Gastrocnemius medialis (tissue), 4 donors: Measurements from ENCODE around the gene SAMD4A. TPM values are rescaled to one million over a fixed set of nuclear protein-coding genes. Genes with fewer than 3 reads are reported as not detected.
A peak's percentile ranks its signal among the peaks of the same experiment; 100 is the strongest.

Experiments
- ATAC-seq, 2 donors: fragments of 150-250 bp; one replicate each; pipeline ENCODE4 v1.9.1; 2016
- DNase-seq, 2 donors: peaks; one replicate each; pipeline ENCODE4 v3.0.0-alpha.2; 2019
- H3K27ac ChIP-seq, 4 donors: fragments of 200-600 bp; sonication (generic); 1 replicate in 1 of 4; 2 replicates in 3 of 4; pipeline ENCODE4 v1.5.1; 2016 to 2018; ENCODE audit warnings: mild to moderate bottlenecking in 2 of 4, moderate library complexity in 1 of 4
- H3K27me3 ChIP-seq, 3 donors: fragments of 200-600 bp; sonication (generic) in 2 of 3; 1 replicate in 1 of 3; 2 replicates in 2 of 3; pipeline versions ENCODE4 v1.5.1 to v1.6.0; 2016 to 2019; ENCODE audit warnings: mild to moderate bottlenecking in 1 of 3, moderate library complexity in 1 of 3
- H3K36me3 ChIP-seq, 2 donors: fragments of 200-600 bp; sonication (generic) in 1 of 2; one replicate each; pipeline ENCODE4 v1.5.1; 2017 to 2018
- H3K4me1 ChIP-seq, 2 donors: fragments of 200-600 bp; sonication (generic) in 1 of 2; one replicate each; pipeline ENCODE4 v1.5.1; 2016 to 2017; ENCODE audit warnings: mild to moderate bottlenecking in 2 of 2
- H3K4me3 ChIP-seq, 4 donors: fragments of 200-600 bp; sonication (generic) in 3 of 4; 1 replicate in 1 of 4; 2 replicates in 3 of 4; pipeline ENCODE4 v1.5.1; 2016 to 2019; ENCODE audit warnings: mild to moderate bottlenecking in 2 of 4
- H3K9me3 ChIP-seq, 3 donors: fragments of 200-600 bp; sonication (generic) in 2 of 3; 1 replicate in 1 of 3; 2 replicates in 2 of 3; pipeline ENCODE4 v1.5.1; 2016 to 2019
- POLR2A ChIP-seq, 2 donors: fragments of 450-650 bp; IDR thresholded peaks; one replicate each; pipeline ENCODE4 v1.6.1; 2017; ENCODE audit warnings: antibody characterized with exemption in 2 of 2, mild to moderate bottlenecking in 2 of 2, moderate library complexity in 2 of 2
- in situ Hi-C, 4 donors: fragments of 200-750 bp; cut with MboI; loops; one replicate each; pipeline versions ENCODE4 v1.15.0 to v1.8.0; 2017; ENCODE audit warnings: low sequenced_read_pairs in 4 of 4
- intact Hi-C: fragments of 100-400 bp; cut with DNase I; formaldehyde crosslinking; loops from one replicate; pipeline ENCODE4 v1.15.1; 2023; ENCODE audit warnings: low total_unique reads
- total RNA-seq, 4 donors: library from RNA; depleted of rRNA; stranded (reverse); fragments of >200 nt; gene quantifications; one replicate each; pipeline versions ENCODE4 v1.1.0 to v1.2.3, GENCODE V29; 2016
- TF ChIP-seq, protein P1 (sequence below), 5 experiments: fragments of 450-650 bp in 3 of 5; fragments of 200-600 bp in 2 of 5; sonication (generic) in 2 of 5; IDR thresholded peaks in 4 of 5; conservative IDR thresholded peaks in 1 of 5; 1 replicate in 4 of 5; 2 replicates in 1 of 5; pipeline ENCODE4 v1.5.1; 2016 to 2019; ENCODE audit warnings: antibody characterized with exemption in 5 of 5, mild to moderate bottlenecking in 3 of 5, moderate library complexity in 3 of 5

SAMD4A gene
- total RNA-seq, 4 donors from 2014 or later: 26.4 to 48.0 (median 42.2) TPM

- intact Hi-C loops (no loop called here), in situ Hi-C loops (no loop called here)
- Histone ChIP-seq H3K4me3 (peak overlapping the region in 2 of 4 donors; percentile 8 to 40), H3K4me1 (peaks cover 71 to 88% of the 10 kb centered on the region in 2 donors), H3K9me3 (no peaks in the 10 kb centered on the region), H3K36me3 (no peaks in the 10 kb centered on the region), H3K27me3 (no peaks in the 10 kb centered on the region), H3K27ac (peak overlapping the region; percentile 83 to 85 (median 84))
- TF ChIP-seq, protein P1, sequence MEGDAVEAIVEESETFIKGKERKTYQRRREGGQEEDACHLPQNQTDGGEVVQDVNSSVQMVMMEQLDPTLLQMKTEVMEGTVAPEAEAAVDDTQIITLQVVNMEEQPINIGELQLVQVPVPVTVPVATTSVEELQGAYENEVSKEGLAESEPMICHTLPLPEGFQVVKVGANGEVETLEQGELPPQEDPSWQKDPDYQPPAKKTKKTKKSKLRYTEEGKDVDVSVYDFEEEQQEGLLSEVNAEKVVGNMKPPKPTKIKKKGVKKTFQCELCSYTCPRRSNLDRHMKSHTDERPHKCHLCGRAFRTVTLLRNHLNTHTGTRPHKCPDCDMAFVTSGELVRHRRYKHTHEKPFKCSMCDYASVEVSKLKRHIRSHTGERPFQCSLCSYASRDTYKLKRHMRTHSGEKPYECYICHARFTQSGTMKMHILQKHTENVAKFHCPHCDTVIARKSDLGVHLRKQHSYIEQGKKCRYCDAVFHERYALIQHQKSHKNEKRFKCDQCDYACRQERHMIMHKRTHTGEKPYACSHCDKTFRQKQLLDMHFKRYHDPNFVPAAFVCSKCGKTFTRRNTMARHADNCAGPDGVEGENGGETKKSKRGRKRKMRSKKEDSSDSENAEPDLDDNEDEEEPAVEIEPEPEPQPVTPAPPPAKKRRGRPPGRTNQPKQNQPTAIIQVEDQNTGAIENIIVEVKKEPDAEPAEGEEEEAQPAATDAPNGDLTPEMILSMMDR (IDR thresholded peaks at IDR 0.05 in 4 of 5, conservative IDR thresholded peaks at IDR 0.05 in 1 of 5): no peak
- TF ChIP-seq POLR2A (IDR thresholded peaks at IDR 0.05): no peak
- DNase-seq: peak; percentile 80 to 82
- peak; percentile 63 to 68 for ATAC-seq
Observed at GRCh38 chr14:54650331-54650958, 83.5 kb downstream of the SAMD4A start.

DNA sequence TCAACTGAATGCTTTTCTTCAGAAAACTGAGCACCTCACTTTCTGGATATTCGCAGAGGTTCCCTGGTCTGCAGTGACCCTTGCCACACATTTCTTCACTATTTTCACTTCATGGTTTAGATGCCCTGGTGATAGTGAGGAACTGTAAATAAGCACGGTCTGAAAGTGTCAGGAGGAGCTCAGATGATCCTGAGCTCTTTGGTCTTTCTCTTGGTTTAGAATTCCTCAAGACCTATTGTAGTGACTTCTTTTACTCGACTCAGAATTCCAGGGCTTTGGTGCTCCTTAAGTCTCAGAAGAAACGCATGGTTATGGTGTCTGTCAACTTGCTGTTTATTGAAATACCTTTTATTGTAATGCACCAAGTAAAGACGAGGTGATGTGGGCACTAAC is 84.0 kb downstream of the SAMD4A start:
- no peaks in the 10 kb centered on the region for H3K27me3 ChIP-seq

GRCh38 chr14:54651649-54652048 is 84.7 kb downstream of the SAMD4A start:
- Histone ChIP-seq H3K4me3 (peak overlapping the region in 1 of 4 donors; percentile 34), H3K36me3 (no peaks in the 10 kb centered on the region), H3K27ac (peak overlapping the region; percentile 83 to 85 (median 84)), H3K9me3 (no peaks in the 10 kb centered on the region), H3K27me3 (no peaks in the 10 kb centered on the region), H3K4me1 (peaks cover 68 to 81% of the 10 kb centered on the region in 2 donors)
- in situ Hi-C loops (no loop called here), intact Hi-C loops (loop anchor here (1.0 to 2.0 kb wide), 3 partner anchors 23 to 121 kb away; no protein-coding TSS in a partner anchor)
- no peak for TF ChIP-seq POLR2A (IDR thresholded peaks at IDR 0.05)
- TF ChIP-seq, protein P1 (IDR thresholded peaks at IDR 0.05 in 4 of 5, conservative IDR thresholded peaks at IDR 0.05 in 1 of 5): no peak
- ATAC-seq: peak in 1 of 2 donors; percentile 40
- DNase-seq: no peak

More for the DNA sequence above, 84.0 kb downstream of the SAMD4A start:
- ATAC-seq (peak; percentile 26 to 41), DNase-seq (no peak)
- intact Hi-C loops (no loop called here), in situ Hi-C loops (no loop called here)
- H3K4me3 ChIP-seq: peak overlapping the region in 2 of 4 donors; percentile 8 to 40
- peaks cover 68 to 88% of the 10 kb centered on the region in 2 donors for H3K4me1 ChIP-seq
- no peaks in the 10 kb centered on the region for H3K9me3 ChIP-seq
- TF ChIP-seq POLR2A (IDR thresholded peaks at IDR 0.05): no peak
- TF ChIP-seq, protein P1 (IDR thresholded peaks at IDR 0.05 in 4 of 5, conservative IDR thresholded peaks at IDR 0.05 in 1 of 5): no peak
- no peaks in the 10 kb centered on the region for H3K36me3 ChIP-seq
- H3K27ac ChIP-seq: peak overlapping the region; percentile 83 to 85 (median 84)

- no peaks in the 10 kb centered on the region for H3K9me3 ChIP-seq
- in situ Hi-C loops (no loop called here), intact Hi-C loops (loop anchor here (1.0 to 2.0 kb wide), 3 partner anchors 23 to 121 kb away; no protein-coding TSS in a partner anchor)
- peak in 1 of 2 donors; percentile 9 for TF ChIP-seq POLR2A (IDR thresholded peaks at IDR 0.05)
- TF ChIP-seq, protein P1 (IDR thresholded peaks at IDR 0.05 in 4 of 5, conservative IDR thresholded peaks at IDR 0.05 in 1 of 5): no peak
- no peaks in the 10 kb centered on the region for H3K36me3 ChIP-seq
- ATAC-seq: peak; percentile 63 to 71
- H3K27me3 ChIP-seq: no peaks in the 10 kb centered on the region
- H3K4me1 ChIP-seq: peaks cover 68 to 78% of the 10 kb centered on the region in 2 donors
- H3K4me3 ChIP-seq: peak overlapping the region in 3 of 4 donors; percentile 18 to 36 (median 33)
- peak overlapping the region; percentile 83 to 85 (median 84) for H3K27ac ChIP-seq
- DNase-seq: peak; percentile 74 to 85
Observed at GRCh38 chr14:54652188-54652587, 85.3 kb downstream of the SAMD4A start.
